OCI-LY3 (cell line): ENCODE measurements around the gene MCM3AP.

Experiments used
- H2AFZ ChIP-seq: fragments of 200-600, 300-600 bp; shearing (Covaris generic); 2 replicates; pipeline ENCODE4 v1.6.0; 2014; ENCODE audit warnings: antibody characterized with exemption, low read depth, low read length
- H3K27ac ChIP-seq: fragments of 200-600, 300-600 bp; sonication (generic); 2 replicates; pipeline ENCODE4 v1.5.1; 2014; ENCODE audit warnings: mild to moderate bottlenecking, low read length, moderate library complexity, mixed read lengths
- H3K27me3 ChIP-seq: fragments of 200-600, 300-600 bp; sonication (generic); 2 replicates; pipeline ENCODE4 v1.6.1; 2014; ENCODE audit warnings: low read depth, low read length, mixed read lengths
- H3K36me3 ChIP-seq: fragments of 200-600, 300-600 bp; sonication (generic); replicated peaks from 2 replicates; pipeline ENCODE3; 2014; ENCODE audit warnings: low read depth, low read length, mixed read lengths
- H3K4me1 ChIP-seq: fragments of 300-600, 200-600 bp; sonication (generic); 2 replicates; pipeline ENCODE4 v1.6.1; 2014; ENCODE audit warnings: low read length, mixed read lengths
- H3K4me2 ChIP-seq: fragments of 200-600, 300-600 bp; sonication (generic); 2 replicates; pipeline ENCODE4 v1.6.1; 2014; ENCODE audit warnings: low read length, mixed read lengths
- H3K4me3 ChIP-seq: fragments of 300-600, 200-600 bp; sonication (generic); 2 replicates; pipeline ENCODE4 v1.5.1; 2014; ENCODE audit warnings: antibody characterized with exemption, mild to moderate bottlenecking, low read length, moderate library complexity
- H3K79me2 ChIP-seq: fragments of 300-600, 200-600 bp; shearing (Covaris generic); 2 replicates; pipeline ENCODE4 v1.6.1; 2014; ENCODE audit warnings: mild to moderate bottlenecking, low read length, mixed read lengths
- H3K9ac ChIP-seq: fragments of 300-600, 200-600 bp; shearing (Covaris generic); 2 replicates; pipeline ENCODE4 v1.6.0; 2014; ENCODE audit warnings: mild to moderate bottlenecking, low read length, moderate library complexity
- H3K9me3 ChIP-seq: fragments of 200-600, 300-600 bp; shearing (Covaris generic); 2 replicates; pipeline ENCODE4 v1.6.1; 2014; ENCODE audit warnings: low read length, mixed read lengths; ENCODE audit not compliant: insufficient read depth
- H4K20me1 ChIP-seq: fragments of 200-600, 300-600 bp; sonication (generic); 2 replicates; pipeline ENCODE4 v1.6.1; 2016; ENCODE audit warnings: low read length, mixed read lengths; ENCODE audit not compliant: insufficient read depth
- CTCF ChIP-seq: fragments of 200-600, 300-600 bp; sonication (generic); IDR thresholded peaks from 2 replicates; pipeline ENCODE4 v1.5.1; 2014; ENCODE audit warnings: antibody characterized with exemption, low read length, low read depth
- EZH2phosphoT487 ChIP-seq: fragments of 200-600 bp; shearing (Covaris generic); IDR thresholded peaks from 2 replicates; pipeline ENCODE4 v1.6.1; 2018; ENCODE audit warnings: antibody characterized with exemption, mixed run types, low read depth

The MCM3AP gene

GRCh38 chr21:46218906-46219590 lies 66.4 kb downstream of the MCM3AP start:
- Histone ChIP-seq H3K4me1 (no peaks in the 10 kb centered on the region), H3K9ac (no peak overlapping the region), H3K4me3 (no peak overlapping the region), H3K27ac (no peak overlapping the region), H3K9me3 (no peaks in the 10 kb centered on the region), H2AFZ (no peak overlapping the region), H3K4me2 (no peak overlapping the region), H3K36me3 (peaks cover 27% of the 10 kb centered on the region), H3K79me2 (peaks cover 54% of the 10 kb centered on the region), H4K20me1 (peaks cover 28% of the 10 kb centered on the region), H3K27me3 (no peaks in the 10 kb centered on the region)
- no peak for TF ChIP-seq CTCF
- TF ChIP-seq EZH2phosphoT487: no peak

GRCh38 chr21:46217511-46218196 lies 67.8 kb downstream of the MCM3AP start:
- H3K4me2 ChIP-seq: no peak overlapping the region

GRCh38 chr21:46216132-46216747 lies 69.2 kb downstream of the MCM3AP start:
- no peak overlapping the region for H3K9ac ChIP-seq
- peaks cover 24% of the 10 kb centered on the region for H3K36me3 ChIP-seq
- TF ChIP-seq EZH2phosphoT487 (no peak), CTCF (no peak)
- no peaks in the 10 kb centered on the region for H3K9me3 ChIP-seq
- no peak overlapping the region for H3K4me3 ChIP-seq
- peaks cover 18% of the 10 kb centered on the region for H4K20me1 ChIP-seq
- H3K4me2 ChIP-seq: no peak overlapping the region
- peaks cover 27% of the 10 kb centered on the region for H3K79me2 ChIP-seq
- H2AFZ ChIP-seq: no peak overlapping the region
- no peaks in the 10 kb centered on the region for H3K4me1 ChIP-seq
- H3K27me3 ChIP-seq: no peaks in the 10 kb centered on the region
- no peak overlapping the region for H3K27ac ChIP-seq

More at GRCh38 chr21:46217511-46218196, 67.8 kb downstream of the MCM3AP start:
- Histone ChIP-seq H3K27ac (no peak overlapping the region), H3K79me2 (peaks cover 41% of the 10 kb centered on the region), H3K4me1 (no peaks in the 10 kb centered on the region), H3K4me3 (no peak overlapping the region), H3K9me3 (no peaks in the 10 kb centered on the region), H3K27me3 (no peaks in the 10 kb centered on the region), H3K36me3 (peaks cover 25% of the 10 kb centered on the region), H3K9ac (no peak overlapping the region), H2AFZ (no peak overlapping the region), H4K20me1 (peaks cover 22% of the 10 kb centered on the region)
- TF ChIP-seq CTCF (no peak), EZH2phosphoT487 (no peak)

GRCh38 chr21:46215436-46216131 lies 69.8 kb downstream of the MCM3AP start:
- H3K27ac ChIP-seq: no peak overlapping the region

More at GRCh38 chr21:46215436-46216131, 69.8 kb downstream of the MCM3AP start:
- Histone ChIP-seq H2AFZ (no peak overlapping the region), H3K4me3 (no peak overlapping the region), H3K36me3 (peaks cover 24% of the 10 kb centered on the region), H4K20me1 (peaks cover 18% of the 10 kb centered on the region), H3K9ac (no peak overlapping the region), H3K27me3 (no peaks in the 10 kb centered on the region), H3K79me2 (peaks cover 25% of the 10 kb centered on the region), H3K4me1 (no peaks in the 10 kb centered on the region), H3K9me3 (no peaks in the 10 kb centered on the region), H3K4me2 (no peak overlapping the region)
- TF ChIP-seq EZH2phosphoT487 (no peak), CTCF (no peak)
